GM12801 (cell line): ENCODE measurements around the gene FRAS1.

Experiments
- TF ChIP-seq, protein P1 (sequence below): IDR thresholded peaks from one replicate; pipeline ENCODE4 v1.5.1; 2011; ENCODE audit warnings: control low read depth; ENCODE audit not compliant: insufficient read length; ENCODE audit errors: extremely low read depth

The FRAS1 gene

DNA sequence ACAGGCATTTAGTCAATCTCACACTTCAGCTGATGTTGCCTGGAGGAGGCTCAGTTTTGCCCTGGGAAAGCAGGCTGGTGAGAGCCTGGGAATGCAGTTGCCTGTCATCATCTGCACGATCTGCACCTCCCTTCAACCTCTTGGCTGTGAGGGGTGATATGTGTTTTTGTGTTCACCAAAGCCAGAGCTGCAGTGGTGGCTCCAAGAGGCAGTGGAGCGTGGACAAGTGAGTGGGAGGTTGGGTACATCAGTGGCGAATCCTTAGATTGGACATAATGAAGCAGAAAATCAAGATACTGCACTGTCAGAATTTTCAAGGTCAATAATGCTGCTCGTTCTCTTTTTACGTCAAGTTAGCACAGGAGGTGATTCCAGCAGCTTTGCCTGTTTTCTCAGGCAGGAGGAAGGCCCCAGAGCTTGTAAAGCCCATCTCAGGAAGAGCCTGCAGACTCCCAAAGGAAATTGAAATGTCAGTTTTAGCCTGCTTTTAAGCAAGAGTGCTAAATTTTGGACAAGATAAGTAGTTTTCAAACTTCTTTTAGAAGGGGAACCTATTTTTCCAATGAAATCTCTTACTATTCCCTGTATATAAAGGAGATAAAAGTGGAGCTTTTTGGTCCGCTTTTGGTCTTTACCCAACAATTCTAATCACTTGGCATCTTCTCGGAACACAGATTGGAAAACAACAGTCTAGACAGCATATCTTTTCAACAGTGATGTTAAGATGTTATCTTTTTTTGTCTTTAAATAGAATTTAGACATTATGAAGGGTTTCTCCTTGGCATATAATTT, 92.8 kb downstream of the FRAS1 start:
- TF ChIP-seq, protein P1, sequence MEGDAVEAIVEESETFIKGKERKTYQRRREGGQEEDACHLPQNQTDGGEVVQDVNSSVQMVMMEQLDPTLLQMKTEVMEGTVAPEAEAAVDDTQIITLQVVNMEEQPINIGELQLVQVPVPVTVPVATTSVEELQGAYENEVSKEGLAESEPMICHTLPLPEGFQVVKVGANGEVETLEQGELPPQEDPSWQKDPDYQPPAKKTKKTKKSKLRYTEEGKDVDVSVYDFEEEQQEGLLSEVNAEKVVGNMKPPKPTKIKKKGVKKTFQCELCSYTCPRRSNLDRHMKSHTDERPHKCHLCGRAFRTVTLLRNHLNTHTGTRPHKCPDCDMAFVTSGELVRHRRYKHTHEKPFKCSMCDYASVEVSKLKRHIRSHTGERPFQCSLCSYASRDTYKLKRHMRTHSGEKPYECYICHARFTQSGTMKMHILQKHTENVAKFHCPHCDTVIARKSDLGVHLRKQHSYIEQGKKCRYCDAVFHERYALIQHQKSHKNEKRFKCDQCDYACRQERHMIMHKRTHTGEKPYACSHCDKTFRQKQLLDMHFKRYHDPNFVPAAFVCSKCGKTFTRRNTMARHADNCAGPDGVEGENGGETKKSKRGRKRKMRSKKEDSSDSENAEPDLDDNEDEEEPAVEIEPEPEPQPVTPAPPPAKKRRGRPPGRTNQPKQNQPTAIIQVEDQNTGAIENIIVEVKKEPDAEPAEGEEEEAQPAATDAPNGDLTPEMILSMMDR, result no peak

DNA sequence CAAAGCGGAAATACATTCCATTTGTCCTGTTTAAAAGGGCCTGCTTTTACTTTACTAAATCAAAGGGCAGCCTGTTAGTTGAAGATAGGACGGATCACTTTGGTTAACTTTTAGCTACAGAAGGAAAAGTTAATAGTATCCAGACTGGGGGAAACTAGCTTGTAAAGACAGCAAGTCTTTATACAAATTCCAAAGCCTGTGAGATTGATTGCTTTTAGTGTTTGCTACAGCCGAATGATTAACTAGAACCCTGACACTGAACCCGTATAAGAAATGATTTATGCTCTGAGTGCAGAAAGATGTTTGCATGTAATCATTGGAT, 93.4 kb downstream of the FRAS1 start:
- TF ChIP-seq, protein P1, result no peak

DNA sequence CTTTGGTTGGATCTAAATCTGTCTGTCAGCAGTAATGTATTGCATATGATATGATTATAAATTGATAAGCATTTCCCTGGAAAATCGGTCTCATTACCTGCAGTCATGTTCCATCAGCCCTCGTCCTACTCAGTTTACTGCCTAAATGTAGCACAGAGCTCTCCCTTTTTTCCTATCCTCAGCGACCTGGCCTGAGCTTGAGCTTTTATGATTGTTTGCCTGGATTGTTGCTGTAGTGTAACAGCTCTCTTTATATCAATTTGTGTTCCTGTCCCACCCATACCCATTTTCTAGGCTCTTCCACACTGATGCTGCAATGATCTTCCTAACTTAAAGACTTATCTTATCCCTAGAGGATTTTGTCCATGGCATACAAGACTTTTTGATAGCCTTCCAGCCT, 95.7 kb downstream of the FRAS1 start:
- TF ChIP-seq, protein P1, result no peak

DNA sequence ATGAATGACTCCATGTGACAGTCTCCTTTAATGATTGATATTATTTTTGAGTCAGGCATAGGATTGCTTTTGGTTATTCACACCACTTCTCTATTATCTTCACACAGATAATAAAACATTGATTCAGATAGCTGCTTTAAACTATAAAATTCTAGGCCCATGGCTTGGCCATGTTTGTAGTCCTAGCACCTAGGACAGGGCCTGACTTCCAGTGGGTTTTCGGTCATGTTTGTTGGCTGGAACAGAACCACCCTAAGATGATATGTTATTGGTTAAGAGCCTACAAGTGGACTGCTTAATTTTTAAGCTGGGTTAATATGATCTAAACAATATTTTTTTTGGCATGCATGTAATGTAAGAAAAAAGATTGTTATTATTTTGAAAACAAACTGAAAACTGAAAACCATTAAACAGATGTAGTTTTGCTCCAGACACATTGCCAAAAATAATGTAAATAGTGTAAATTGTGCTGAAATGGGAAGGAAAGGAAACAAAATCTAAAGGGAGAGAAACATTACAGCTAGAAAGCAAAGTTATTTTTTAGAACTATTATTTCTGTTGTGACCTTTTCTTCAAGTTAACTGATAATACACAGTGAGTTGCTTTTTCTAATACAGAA, 98.0 kb downstream of the FRAS1 start:
- TF ChIP-seq, protein P1, result no peak

DNA sequence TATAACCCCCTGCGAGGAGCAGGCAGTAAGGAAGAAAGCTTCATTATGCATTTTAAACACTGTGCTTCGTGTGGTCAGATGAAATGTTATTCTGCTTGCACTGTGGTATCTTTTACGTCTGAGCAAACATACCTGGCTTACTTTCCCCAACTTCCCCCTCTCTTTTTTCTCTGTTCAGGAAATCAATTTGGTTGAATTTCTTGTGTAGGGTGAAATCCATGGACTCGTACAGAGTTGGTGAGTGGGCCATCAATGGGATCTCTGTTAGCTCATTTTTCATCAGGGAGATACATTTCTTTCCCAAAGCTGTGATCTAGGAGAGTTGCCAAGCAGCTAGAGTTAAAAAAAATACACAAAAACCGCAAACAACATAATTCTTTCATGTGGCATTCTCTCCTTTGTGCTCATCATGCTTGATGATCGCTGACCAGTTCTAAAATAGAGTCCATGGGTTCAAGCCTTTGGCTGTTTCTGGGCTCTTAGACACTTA, 98.5 kb downstream of the FRAS1 start:
- TF ChIP-seq, protein P1, result no peak

DNA sequence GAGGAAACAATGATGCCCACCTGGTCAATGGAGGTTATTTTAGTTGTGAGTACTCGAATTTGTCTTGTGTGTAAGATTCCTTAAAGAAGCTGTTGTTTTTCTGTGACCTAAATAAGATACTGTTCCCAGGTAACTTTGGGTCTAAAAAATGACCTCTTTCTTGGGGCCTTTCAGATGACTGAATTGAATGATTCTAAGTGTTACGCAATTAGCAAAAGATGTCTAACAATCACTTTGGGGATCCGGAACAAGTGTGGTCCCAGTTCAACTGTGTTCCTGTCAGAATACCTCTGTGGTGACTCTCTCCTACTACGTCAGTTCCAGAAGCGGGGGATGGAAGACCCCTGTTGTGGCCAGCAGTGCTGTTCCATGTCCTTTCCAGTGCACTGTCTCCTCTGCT, 99.4 kb downstream of the FRAS1 start:
- TF ChIP-seq, protein P1, result no peak

DNA sequence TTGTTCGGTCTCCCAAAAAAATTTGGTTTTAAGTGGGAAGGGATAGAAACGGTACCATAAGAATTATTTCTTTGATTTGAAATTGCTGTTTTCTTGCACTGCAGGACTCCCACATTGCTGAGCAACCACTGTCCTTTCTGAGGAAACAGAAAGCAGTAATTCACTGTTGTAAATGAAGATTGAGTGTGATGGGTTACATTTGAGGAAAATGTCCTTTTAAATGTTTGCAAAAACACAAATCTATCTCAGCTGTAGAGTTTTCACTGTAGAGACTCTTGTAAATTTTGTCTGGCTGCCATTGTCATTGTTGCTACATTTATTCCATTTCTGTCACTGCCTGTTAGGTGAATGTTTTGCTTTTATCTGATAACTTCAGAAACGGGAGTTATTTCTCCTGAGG, 105.2 kb downstream of the FRAS1 start:
- TF ChIP-seq, protein P1, result no peak
